Endothelial cell of hepatic sinusoid (primary cell): ENCODE results near the gene DNAH6.
"Not testable (repeated sequence)": the region's sequence is repeated elsewhere in the genome, so short reads cannot be mapped to it uniquely, and the experiment has no call there.

Source experiments
- in situ Hi-C: cut with HindIII; loops from 2 replicates; pipeline ENCODE4 v1.10.0; 2017; ENCODE audit warnings: low sequenced_read_pairs

Gene DNAH6

GRCh38 chr2:84496386-84496785 lies 19.9 kb upstream of the DNAH6 start:
- in situ Hi-C loops = no loop called here

GRCh38 chr2:84497285-84497684 lies 19.0 kb upstream of the DNAH6 start:
- in situ Hi-C loops = no loop called here

- in situ Hi-C loops = no loop called here
These were observed 18.0 kb upstream of the DNAH6 start for GRCh38 chr2:84498150-84498799.

- in situ Hi-C loops = not testable (repeated sequence)
These were observed 5.3 kb upstream of the DNAH6 start for GRCh38 chr2:84511024-84511423.

DNA sequence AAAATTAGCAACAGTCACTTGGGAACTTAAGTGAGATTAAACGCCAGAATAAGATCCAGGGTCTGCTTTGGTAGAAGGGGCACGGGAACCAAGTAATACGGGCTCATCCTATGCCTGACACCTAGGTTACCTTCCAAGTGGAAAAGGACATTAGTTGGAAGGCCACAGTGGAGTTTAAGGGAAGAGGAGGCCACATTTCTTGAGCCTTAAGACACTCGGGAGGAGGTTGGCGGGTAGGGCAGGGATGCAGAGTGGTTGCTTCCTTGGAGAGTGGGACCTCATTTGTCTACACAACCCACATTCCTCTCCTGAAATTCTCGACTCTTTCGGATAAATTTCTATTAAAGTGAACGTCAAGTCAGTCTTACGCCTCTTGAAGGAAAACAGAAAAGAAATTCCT lies 510 bp upstream of the DNAH6 start:
- in situ Hi-C loops = no loop called here

- in situ Hi-C loops = no loop called here
These were observed 3.1 kb downstream of the DNAH6 start for GRCh38 chr2:84519332-84519957.

GRCh38 chr2:84526562-84526961 lies 10.3 kb downstream of the DNAH6 start:
- in situ Hi-C loops = no loop called here

- in situ Hi-C loops = no loop called here
These were observed 11.1 kb downstream of the DNAH6 start for GRCh38 chr2:84527137-84528129.

DNA sequence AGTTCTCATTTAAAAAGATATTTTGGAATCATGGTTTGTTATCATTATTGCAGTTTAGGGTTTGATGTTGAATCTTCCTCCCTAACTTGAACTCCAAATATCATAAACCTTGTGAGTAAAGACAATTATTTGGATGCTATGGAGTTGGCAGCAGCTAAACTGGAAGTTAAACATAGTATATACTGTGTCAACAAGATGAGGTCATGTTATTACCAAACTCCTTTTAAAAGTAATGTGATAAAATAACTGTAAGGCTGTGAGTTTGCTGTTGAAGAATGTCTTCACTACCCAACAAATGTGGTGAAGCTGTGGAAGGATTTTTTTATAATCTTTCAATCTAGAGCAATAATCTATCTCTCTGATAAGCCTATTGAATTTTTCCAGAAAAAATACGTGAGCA lies 16.0 kb downstream of the DNAH6 start:
- in situ Hi-C loops = no loop called here

GRCh38 chr2:84534225-84534624 lies 17.9 kb downstream of the DNAH6 start:
- in situ Hi-C loops = no loop called here

DNA sequence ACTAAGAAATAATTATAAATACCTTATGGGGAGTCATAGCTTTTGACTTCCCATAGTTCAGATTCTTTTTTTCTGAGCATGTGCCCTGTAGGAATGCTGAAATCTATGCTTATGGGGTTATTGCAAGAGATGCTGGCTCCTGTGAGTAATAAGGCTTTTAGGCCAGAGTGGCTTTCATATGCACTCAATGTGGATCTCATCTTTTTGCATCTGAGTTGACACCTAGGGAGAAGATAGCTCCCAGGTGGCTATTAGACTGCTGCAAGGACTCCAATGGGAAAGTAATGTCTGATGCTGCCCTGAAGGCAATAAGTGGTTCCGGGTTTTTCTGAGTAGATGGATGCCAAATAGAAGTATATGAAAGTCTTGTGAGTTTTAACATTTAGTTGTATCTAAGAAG lies 21.0 kb downstream of the DNAH6 start:
- in situ Hi-C loops = no loop called here

DNA sequence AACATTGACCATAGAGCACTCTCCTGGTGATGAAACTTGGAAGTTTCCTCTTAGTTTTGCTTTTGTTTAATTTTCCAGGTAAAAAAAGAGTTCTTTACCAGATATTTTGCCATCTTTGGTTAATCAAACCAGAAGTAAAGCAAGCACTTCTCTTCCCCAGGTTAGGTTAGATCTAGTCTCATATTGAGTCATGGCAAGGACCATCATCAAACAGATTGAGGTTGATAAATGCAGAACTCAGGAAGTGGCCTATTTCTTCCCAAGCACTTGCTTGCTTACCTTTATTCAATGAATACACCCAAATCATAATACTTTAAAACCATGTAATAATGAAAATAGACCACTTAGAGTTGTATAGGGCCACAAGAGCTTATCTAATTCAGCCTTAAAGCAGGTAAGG lies 23.4 kb downstream of the DNAH6 start:
- in situ Hi-C loops = no loop called here

GRCh38 chr2:84545005-84545404 lies 28.7 kb downstream of the DNAH6 start:
- in situ Hi-C loops = no loop called here

GRCh38 chr2:84546551-84546950 lies 30.3 kb downstream of the DNAH6 start:
- in situ Hi-C loops = no loop called here

DNA sequence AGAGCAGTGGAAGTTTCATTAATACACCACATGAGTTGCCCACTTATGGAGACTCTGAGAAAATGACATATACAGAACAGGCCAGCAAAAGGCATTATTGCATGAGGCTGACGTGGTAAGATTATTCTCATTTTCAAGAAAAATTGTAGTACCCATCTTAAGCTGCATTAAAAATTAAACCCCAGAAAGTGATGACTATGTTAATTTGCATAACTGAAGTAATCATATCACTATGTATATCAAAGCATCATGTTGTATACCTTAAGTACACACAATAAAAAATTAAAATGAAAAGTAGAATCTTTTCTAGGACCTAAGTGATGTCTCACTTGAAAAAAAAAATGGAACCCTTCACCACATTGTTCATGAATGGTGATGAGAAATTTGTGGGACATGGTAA lies 32.0 kb downstream of the DNAH6 start:
- in situ Hi-C loops = no loop called here

DNA sequence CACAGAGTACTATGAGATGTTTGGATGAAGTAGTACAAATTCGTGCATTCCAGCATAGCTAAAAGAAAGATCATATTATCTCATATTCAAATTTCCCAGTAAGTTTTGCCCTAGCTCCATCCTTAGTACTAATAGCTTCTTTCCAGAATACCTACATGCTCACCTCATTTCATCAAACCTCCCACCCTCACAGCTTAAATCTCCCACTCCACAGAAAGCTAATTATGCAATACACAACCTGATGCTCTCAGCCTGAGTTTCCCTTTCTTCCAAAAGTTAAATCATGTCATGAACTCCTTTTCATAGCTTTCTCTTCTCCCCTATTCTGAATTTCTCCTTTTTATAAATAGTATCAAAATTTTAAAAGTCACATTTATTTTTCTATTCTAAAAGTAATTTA lies 34.6 kb downstream of the DNAH6 start:
- in situ Hi-C loops = no loop called here

GRCh38 chr2:84551526-84551925 lies 35.2 kb downstream of the DNAH6 start:
- in situ Hi-C loops = not testable (repeated sequence)

- in situ Hi-C loops = no loop called here
These were observed 39.9 kb downstream of the DNAH6 start for GRCh38 chr2:84556190-84556589.

DNA sequence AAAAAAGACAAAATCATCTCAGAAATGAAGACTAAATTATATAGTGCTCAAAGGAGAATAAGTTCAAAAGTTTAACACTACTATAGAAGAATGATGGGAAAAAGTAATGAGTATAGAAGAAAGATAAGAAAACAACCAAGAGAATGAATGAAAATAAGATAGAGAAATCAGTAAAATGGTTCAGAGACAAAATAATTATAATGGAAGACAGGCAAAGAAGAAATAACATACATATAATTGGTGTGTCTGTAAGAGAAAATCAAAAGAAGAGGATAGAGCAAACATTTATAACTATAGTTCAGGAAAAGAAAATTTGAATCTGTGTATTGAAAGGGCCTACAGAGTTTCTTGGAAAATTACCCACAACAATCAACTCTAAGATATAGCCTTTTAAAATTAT lies 43.5 kb downstream of the DNAH6 start:
- in situ Hi-C loops = no loop called here

- in situ Hi-C loops = no loop called here
These were observed 63.4 kb downstream of the DNAH6 start for GRCh38 chr2:84579661-84580060.

GRCh38 chr2:84603911-84604310 lies 87.6 kb downstream of the DNAH6 start:
- in situ Hi-C loops = no loop called here

DNA sequence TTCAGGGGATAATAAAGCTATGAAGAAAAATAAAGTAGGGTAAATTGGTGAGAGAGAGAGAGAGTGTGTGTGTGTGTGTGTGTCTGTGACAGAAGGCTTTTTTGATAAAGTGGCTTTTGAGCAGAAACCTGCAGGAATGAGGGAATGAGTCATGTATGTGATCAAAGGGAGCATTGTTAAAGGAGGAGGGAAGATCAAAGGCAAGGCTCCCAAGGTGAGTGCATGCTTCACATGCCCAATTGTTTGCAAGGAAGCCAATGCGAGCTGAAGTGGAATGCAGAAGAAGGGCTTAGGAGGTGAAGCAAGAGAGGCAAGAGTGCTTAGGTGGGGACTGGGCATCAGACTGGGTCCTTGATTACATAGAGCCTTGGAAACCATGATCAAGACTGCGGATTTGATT lies 96.8 kb downstream of the DNAH6 start:
- in situ Hi-C loops = no loop called here
